KG1 (cell line): Measurements from ENCODE around the gene PPFIA2.

Experiments used
- DNase-seq: peaks from one replicate; lab custom pipeline; 2025; lab: John Stamatoyannopoulos, UW

Gene PPFIA2

GRCh38 chr12:81546811-81547210, 212.3 kb downstream of the PPFIA2 start:
- DNase-seq = no peak

DNA sequence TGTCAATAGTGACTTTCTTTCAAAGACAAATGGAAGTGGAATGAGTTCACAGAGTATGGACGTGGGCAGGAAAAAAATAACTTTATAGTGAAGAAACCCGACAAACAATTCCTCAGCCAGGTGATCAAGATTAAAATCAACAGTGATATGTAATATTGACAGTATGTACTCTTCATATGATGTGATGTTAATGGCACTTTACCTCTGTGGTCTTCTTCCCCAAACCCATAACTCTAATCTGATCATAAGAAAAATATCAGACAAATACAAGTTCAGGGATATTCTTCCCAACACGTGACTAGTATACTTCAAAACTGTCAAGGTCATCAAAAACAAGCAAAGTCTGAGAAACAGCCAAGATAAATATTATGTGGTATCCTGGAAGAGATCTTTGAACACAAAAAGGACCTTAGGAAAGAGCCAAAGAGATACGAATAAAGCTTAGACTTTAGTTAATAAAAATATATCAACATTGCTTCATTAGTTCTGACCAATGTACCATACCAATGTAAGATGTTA, 215.5 kb downstream of the PPFIA2 start:
- DNase-seq = no peak

DNA sequence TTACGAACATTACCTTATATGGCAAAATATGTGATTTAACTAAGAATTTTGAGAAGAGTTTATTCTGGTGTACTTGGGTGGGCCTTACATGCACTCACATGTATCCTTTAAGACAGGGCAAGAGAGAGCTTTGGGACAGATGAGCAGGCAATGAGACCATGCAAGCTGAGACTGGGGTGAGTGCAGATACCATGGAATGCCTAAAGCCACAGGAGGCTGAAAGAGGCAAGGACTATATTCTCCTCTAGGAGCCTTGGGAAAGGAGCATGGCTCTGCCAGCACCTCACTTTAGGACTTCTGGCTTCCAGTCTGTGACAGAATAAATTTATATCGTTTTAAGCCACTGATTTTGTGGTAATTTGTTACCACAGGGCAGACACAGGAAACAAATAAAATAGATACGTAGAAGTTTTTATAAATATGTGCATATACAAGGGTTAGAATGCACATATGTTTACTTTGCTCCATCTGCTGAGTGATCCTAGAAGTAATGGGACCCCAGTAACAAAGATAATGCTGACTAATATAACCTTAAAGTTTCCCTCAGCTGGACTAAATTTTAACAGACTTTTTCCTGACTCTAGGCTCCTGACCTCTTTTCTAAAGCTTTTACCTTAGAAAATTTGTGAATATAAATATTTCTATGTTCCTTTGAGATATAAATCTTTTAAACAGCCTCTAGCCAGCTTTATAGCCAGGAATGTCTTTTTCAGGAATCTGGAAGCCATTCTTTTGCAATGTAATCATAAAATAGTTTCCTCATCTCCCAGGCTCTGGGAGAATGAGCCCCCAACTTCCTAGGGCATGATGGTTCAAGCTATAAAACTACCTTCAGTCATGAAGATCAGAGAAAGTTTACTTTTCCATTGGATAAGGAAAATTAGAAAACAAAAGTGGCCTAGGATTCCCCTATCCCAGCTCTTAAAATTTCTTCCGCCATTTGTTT, 216.8 kb downstream of the PPFIA2 start:
- DNase-seq = no peak

DNA sequence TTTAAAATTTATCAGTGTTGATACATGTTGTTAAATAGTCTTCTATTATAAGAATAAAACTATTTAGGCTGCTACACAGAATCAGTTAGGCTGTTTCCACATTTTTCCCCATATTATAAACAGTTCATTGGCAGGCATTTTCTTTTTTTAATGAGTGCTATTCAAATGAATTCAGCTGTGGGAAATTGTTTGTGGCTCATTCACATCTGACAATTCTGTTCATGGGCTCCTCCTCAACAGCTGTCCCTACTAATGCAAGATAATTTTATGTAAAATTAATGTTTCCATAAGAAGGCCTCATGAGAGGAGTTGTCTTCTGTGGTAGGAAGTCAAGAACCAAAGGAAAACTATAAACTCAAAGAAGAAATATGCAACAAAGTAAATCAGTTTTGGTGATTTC, 218.0 kb downstream of the PPFIA2 start:
- DNase-seq = no peak

DNA sequence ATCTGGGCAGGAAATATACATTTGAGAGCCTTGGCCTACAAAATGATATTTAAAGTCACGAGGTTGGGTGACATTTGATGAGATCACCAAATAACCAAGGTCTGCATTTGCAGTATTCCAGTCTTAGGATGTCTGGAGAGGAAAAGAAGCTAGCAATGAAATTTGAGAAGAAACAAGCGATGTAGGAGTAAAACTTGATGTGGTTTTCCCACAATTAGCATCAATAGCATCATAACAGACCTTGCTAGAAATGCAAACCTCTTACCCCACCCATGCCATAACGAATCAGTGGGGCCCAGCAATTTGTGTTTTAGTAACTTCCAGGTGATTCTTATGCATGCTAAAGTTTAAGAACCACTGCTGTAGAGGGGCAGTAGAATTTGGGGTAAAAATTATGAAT, 219.9 kb downstream of the PPFIA2 start:
- no peak for DNase-seq

GRCh38 chr12:81533054-81533453, 226.1 kb downstream of the PPFIA2 start:
- DNase-seq = no peak

DNA sequence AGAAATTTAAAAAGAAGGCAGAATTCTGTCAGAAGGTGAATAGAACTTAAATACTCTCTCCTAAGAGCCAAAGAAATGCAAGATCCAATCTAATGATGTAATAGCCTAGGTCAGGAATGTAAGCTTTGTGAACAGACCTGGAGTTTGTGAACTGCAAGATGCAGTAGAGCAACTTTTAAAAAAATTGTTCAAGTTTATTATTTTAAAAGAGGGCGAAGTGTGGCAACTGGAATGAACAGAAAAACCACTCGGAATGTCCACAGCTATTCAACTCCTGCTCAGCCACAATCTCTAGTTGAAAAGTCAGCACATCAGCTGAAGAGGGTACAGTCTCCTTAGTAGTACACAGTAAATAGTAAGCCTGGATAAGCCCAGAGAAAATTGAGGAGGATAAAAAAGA, 228.8 kb downstream of the PPFIA2 start:
- no peak for DNase-seq

DNA sequence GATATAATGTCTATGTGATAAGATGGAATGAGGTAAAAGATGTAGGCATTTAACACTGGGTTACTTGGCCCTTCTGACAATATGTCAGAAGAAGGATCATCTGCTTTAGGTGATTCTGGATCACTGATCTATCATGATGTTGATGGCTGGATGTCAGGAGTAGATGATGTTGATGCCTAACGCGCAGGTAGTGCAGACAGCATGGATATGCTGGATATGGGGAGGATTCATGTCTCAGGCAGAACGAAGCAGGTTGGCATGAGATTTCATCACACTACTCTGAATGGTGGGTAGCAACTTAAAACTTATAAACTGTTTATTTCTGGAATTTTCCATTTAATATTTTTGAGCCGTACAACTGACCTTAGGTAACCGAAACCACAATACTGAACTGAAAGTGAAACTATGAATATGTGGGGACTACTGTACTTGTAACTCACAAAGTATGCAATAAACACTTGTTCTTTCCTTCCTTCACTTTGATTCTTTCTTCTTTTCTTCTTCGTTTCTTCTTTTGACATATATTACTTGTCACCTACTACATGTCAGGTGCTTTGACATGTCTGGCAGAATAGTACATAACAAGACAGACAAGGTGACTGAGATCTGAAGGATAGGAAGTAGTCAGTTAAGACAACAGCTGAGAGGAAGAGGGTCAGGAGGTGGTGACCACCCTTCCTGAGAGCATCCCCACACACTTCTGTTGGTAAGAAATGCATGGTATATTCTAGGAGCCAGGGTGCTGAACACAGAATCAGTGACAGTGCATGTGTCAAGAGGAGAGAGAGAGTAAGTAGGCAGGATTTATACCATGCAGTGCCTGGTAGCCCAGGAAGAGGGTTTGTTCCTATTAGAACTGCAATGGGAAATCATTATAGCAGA, 238.8 kb downstream of the PPFIA2 start:
- DNase-seq = no peak

GRCh38 chr12:81518638-81519037, 240.5 kb downstream of the PPFIA2 start:
- no peak for DNase-seq

- DNase-seq = no peak
Observed at GRCh38 chr12:81517296-81517695, 241.9 kb downstream of the PPFIA2 start.

DNA sequence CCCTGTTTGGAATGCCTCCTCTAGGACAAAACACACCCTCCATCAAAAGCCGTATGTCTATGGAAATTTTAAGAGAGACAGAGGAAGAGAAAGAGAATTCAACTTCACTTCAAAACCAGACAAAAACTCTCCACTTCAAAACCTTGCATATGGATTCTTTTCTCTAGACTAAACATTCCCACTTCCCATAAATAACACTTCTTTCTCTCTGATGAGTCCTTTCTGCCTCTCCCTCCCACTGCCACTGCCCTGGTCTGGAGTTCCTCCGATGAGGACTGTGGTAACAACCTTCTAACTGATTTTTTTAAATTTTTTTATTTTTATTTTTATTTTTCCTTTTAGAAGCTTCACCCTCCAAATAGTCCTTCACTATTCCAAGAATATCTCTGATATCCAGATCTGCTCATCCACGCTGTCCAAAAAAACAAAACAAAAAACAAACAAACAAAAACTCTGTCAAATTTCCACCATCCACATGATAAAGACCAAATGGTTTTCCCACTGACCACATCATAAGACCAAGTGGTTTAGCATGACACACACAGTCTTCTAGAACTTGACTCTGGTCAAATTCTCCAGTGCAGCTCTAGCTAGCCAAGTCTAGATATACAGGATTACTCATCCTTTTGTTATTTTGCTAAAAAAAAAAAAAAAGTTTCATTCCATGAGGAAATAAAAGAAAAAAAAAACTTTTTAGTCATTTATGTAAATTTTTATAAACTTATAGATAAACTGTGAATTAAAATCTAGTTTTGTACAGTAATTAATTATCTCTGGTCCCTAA, 256.0 kb downstream of the PPFIA2 start:
- no peak for DNase-seq

DNA sequence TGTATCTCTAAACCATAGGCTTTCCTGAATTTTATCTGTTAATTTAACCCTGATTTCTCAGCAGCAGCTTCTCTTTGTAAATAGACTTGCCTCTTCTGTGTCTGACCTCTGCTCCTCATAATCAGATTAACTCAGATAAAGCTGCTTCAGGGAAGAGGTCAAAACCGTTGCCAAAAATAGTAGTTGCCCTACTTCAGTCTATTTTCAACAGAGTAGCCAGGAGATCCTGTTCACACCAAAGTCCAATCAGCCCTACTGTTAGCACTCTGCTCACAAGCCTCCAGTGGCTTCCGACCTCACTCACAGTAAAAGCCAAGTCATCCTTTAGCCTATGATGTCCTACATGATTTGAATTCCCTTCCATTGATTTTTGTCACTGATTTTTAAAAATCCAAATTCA, 258.4 kb downstream of the PPFIA2 start:
- DNase-seq = no peak

DNA sequence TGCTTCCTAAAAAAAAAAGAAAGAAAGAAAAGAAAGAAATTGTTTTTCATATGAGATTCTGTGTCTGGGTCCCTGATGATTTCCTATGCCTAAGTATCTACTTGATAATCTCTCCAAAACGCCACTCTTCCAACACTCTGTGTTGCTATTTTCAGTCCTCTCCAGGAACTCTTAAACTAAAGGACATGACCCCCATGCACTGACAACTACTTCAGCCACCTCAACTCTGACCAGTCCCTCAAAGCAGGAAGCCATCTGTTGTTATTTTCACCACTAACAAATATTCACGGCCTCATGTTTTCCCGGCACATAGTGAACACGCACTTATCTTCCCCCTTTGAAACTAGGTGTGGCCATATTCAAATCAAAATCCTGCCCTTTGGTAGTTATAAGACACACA, 259.3 kb downstream of the PPFIA2 start:
- DNase-seq = no peak

- no peak for DNase-seq
Observed at GRCh38 chr12:81492131-81492720, 266.9 kb downstream of the PPFIA2 start.

DNA sequence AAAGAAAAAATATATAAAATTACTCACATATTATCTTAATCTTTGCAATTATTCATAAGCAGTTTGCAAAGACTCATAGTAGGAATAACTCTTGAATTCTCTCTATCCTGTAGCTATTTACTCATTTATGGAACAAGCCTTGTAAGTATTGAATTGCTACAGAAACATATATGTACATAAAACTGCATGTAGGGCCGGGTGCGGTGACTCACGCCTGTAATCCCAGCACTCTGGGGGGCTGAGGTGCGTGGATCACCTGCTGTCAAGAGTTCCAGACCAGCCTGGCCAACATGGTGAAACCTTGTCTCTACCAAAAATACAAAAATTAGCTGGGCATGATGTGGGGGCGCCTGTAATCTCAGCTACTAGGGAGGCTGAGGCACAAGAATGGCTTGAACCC, 286.2 kb downstream of the PPFIA2 start:
- no peak for DNase-seq

- no peak for DNase-seq
Observed at GRCh38 chr12:81470923-81471322, 288.2 kb downstream of the PPFIA2 start.

DNA sequence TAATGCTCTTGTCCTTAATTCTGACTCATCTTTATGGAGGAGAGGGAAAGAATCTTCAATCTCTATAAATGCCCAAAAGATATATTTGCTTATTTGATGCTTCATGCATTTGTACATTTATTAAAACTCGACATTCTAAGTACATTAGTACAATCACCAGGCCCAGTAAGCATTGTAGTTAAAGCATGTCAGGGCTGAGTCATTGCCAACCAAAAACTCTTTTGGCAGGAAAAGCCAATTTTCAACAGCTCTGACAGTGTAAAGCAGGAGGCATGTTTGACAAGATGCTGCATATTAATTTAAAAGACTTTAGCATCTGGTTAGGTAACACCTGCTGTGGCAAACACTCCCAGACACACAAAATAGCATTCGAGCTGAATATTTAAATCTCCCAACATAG, 290.9 kb downstream of the PPFIA2 start:
- DNase-seq = no peak

DNA sequence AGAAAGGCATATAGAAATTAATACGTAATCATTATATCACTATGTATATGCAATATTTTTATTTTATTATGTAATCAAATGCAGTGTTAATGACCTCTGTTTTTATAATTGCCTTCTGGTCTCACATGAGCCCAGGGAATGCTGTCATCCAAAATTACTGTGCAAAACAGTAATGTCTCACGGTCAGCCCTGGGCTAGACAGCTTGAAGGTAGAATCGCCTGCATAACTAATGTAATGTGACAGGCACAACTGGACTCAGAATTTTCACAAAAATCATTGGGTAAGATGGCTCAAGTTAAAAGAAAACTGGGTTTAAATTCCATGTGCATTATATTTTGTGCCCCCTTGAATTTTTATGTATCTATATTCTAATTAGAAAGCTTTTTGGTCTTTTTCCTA, 293.3 kb downstream of the PPFIA2 start:
- no peak for DNase-seq

- DNase-seq = no peak
Observed at GRCh38 chr12:81465191-81465590, 294.0 kb downstream of the PPFIA2 start.

GRCh38 chr12:81461163-81461562, 298.0 kb downstream of the PPFIA2 start:
- no peak for DNase-seq

- DNase-seq = no peak
Observed at GRCh38 chr12:81450920-81451739, 308.0 kb downstream of the PPFIA2 start.
